K562 (cell line): Measurements from ENCODE around the gene MKRN2OS.

Experiments
- TF ChIP-seq, protein P1 (sequence below): fragments of 250-450 bp; sonication (Bioruptor Pico); IDR thresholded peaks from 2 replicates; pipeline ENCODE4 v1.8.0; 2021; ENCODE audit warnings: moderate library complexity, mild to moderate bottlenecking, inconsistent platforms
- TF ChIP-seq, protein P2 (sequence below), 2 experiments: fragments of 450-650 bp; IDR thresholded peaks; 2 replicates each; pipeline ENCODE4 v1.6.1; 2016

DNA sequence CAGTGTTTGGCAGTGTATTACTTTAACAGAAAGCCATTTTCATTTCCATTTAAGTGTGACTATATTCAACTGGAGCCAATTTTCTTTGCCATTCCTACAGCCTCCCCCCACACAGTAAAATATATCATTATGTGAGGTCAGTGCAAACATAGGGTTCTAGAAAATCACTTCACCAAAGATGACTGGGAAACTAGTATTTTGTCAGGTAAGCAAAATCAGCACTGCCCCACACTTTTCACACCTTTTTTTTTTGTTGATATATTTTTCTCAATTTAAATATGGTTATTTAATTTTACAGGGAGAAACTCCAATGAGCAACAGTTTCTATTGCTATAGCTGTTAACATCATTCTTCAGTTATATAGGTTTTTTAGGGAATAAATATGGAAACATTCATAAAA is 29.7 kb downstream of the MKRN2OS start:
- TF ChIP-seq, protein P1, sequence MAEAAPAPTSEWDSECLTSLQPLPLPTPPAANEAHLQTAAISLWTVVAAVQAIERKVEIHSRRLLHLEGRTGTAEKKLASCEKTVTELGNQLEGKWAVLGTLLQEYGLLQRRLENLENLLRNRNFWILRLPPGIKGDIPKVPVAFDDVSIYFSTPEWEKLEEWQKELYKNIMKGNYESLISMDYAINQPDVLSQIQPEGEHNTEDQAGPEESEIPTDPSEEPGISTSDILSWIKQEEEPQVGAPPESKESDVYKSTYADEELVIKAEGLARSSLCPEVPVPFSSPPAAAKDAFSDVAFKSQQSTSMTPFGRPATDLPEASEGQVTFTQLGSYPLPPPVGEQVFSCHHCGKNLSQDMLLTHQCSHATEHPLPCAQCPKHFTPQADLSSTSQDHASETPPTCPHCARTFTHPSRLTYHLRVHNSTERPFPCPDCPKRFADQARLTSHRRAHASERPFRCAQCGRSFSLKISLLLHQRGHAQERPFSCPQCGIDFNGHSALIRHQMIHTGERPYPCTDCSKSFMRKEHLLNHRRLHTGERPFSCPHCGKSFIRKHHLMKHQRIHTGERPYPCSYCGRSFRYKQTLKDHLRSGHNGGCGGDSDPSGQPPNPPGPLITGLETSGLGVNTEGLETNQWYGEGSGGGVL: no peak
- TF ChIP-seq, protein P2, sequence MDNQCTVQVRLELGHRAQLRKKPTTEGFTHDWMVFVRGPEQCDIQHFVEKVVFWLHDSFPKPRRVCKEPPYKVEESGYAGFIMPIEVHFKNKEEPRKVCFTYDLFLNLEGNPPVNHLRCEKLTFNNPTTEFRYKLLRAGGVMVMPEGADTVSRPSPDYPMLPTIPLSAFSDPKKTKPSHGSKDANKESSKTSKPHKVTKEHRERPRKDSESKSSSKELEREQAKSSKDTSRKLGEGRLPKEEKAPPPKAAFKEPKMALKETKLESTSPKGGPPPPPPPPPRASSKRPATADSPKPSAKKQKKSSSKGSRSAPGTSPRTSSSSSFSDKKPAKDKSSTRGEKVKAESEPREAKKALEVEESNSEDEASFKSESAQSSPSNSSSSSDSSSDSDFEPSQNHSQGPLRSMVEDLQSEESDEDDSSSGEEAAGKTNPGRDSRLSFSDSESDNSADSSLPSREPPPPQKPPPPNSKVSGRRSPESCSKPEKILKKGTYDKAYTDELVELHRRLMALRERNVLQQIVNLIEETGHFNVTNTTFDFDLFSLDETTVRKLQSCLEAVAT (IDR thresholded peaks at IDR 0.05): no peak
